SKM-1 (cell line): ENCODE results near the gene KCTD8.
"Not testable (repeated sequence)": the region's sequence is repeated elsewhere in the genome, so short reads cannot be mapped to it uniquely, and the experiment has no call there.

Source experiments
- DNase-seq: peaks from one replicate; lab custom pipeline; 2025; ENCODE audit not compliant: unreplicated experiment; lab: John Stamatoyannopoulos, UW

KCTD8 gene

DNA sequence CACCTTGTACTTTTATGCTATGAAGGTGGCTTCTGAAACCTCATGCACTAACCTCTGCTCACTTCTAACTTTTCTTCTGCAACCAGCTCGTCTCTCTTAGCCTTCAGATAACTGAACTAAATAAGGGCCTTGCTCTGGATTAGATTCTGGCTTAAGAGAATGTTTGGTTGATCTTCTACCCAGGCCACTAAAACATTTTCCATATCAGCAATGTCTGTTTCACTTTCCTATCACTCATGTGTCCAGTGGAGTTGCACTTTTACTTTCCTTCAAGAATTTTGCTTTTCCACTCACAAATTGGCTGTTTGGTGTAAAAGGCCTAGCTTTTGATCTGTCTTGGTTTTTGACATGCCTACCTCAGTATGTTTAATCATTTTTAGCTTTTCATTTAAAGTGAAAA is 105.8 kb downstream of the KCTD8 start:
- DNase-seq: no peak

DNA sequence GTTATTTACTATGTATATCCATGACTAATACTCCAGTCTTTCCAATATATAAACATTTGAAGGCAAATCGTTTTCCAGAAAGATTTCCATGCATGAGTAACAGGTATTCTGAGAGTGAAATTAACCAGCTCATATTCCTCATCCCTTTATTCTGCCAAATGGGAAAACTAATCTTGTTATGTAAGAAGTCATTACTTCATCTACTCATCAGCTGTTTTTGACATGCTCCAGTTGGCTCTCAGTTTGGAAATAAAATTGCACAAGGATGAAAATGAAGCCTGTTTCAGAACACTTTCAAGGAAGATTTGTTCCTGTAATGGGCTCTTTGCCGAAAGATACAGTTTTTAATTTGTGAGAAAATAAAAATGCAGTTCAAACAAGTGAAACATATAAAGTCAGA is 121.9 kb downstream of the KCTD8 start:
- DNase-seq: no peak

- DNase-seq: no peak
Observed at GRCh38 chr4:44320833-44321232, 127.8 kb downstream of the KCTD8 start.

DNA sequence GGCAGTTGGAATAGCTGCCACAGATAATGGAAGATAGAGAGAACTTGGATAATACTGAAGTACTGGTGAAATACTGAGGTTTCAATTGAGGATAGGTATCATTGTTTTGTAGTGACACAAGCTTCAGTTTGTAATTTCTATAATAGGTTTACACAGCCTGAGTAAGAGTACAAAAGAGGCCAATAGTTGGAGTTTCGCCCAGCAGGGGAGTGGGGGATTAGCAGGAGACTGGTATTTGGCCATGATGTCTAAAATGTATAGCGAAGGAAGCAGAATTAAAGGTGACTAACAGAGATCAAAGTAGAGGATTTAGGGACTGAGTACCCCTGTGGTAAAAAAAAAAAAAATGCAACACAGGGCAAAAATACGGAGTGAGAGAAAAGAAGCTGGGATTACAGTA is 129.5 kb downstream of the KCTD8 start:
- no peak for DNase-seq

GRCh38 chr4:44313702-44314101 is 134.9 kb downstream of the KCTD8 start:
- DNase-seq: no peak

- no peak for DNase-seq
Observed at GRCh38 chr4:44287505-44287904, 161.1 kb downstream of the KCTD8 start.

GRCh38 chr4:44279469-44279868 is 169.1 kb downstream of the KCTD8 start:
- no peak for DNase-seq

- DNase-seq: no peak
Observed at GRCh38 chr4:44279066-44279465, 169.5 kb downstream of the KCTD8 start.

- DNase-seq: no peak
Observed at GRCh38 chr4:44257461-44257860, 191.1 kb downstream of the KCTD8 start.

GRCh38 chr4:44256414-44256813 is 192.2 kb downstream of the KCTD8 start:
- no peak for DNase-seq

DNA sequence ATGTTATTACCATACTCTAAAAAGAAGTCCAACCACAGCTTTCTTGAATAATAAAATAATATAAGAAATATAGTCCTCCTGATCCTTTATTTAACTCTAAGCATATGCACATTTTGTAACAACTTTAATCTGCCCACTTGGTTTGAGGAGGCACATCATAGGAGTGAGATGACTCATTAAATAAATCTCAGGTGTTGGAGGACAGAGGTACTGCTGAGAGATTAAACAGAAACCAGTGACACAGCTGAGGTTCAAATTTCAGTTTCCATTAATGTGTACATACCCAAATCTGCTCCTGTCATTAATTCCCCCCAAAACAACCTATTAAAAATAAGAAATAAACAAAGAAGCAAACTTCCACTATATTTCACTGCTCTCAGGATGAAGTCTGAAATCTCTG is 211.0 kb downstream of the KCTD8 start:
- DNase-seq: no peak

DNA sequence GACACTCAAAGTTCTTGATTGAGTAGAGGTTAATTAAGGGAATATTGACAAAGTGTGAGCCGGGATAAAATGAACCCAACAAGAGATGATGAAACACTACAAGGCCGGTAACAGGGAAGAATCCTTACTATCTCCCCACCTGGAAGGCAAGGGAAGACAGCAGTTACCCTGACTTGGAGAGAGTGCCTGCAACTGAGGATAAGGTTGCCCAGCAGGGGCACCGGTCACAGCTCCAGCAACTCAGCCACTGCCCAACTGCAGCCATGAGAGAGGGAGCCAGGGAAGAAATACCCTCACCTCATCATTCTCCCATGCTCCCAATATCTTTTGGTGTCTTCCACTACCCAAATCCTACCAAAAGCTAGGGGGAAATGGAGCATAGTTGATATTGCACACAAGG is 212.7 kb downstream of the KCTD8 start:
- DNase-seq: no peak

GRCh38 chr4:44232262-44232661 is 216.3 kb downstream of the KCTD8 start:
- DNase-seq: no peak

DNA sequence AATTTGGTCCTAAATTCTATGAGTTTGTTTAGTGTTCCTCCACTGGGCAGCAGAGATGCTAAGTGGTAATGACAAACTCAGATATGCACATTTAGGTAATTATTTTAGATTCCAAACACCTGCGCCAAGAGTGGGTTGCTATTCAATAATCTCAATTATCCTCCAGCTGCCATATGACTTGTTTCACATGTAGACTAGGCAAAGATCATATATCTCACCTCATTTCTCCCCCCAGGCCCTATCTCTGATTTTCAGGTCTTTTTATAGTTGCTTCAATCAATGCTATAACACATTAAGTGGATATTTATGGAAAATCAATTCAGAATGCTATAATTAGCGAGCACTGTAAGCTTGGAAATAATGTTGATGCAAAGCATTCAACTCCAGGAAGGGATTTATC is 217.6 kb downstream of the KCTD8 start:
- no peak for DNase-seq

- DNase-seq: no peak
Observed at GRCh38 chr4:44228326-44228725, 220.3 kb downstream of the KCTD8 start.

- DNase-seq: no peak
Observed at GRCh38 chr4:44221407-44221806, 227.2 kb downstream of the KCTD8 start.

DNA sequence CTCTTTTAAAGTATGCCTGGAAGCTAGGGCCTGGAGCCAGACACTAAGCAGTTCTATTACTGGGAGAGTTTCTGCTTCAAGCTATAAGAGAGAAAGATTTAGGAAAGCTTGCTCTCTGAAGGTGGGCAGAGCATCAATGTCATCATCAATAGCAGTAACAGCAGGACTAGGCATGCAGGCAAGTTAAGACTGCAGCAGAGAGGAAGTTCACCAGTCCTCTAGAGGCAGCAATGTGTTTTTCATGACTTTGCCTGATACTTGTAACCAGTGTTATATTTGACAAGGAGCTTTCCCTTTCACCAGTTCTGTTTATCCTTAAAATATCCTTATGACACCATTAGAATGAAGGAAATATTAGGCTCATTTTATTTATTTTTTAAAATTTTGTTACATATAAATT is 237.9 kb downstream of the KCTD8 start:
- DNase-seq: no peak

- no peak for DNase-seq
Observed at GRCh38 chr4:44196796-44197195, 251.8 kb downstream of the KCTD8 start.

DNA sequence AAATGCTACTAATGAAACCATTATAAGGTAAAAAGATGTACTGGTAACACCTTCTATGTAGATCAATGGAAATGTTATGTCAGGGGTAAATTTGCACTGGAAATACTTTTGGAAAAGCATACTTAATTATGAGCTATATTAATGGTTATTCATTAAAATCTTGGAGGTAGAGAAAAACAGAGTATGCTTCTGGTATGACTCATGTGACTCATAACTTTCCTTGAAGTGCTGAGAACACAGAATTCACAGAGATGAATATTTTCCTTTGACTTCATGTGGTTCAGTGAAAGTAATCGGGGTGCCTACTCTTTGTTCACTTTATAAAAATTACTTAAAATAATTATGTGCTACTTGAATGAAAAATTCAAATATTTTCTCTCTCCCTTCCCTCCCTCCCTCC is 254.2 kb downstream of the KCTD8 start:
- DNase-seq: no peak

GRCh38 chr4:44186850-44187246 is 261.8 kb downstream of the KCTD8 start:
- DNase-seq: no peak

GRCh38 chr4:44186096-44186849 is 262.3 kb downstream of the KCTD8 start:
- DNase-seq: no peak

GRCh38 chr4:44181491-44182349 is 266.9 kb downstream of the KCTD8 start:
- not testable (repeated sequence) for DNase-seq
